ENCODE data around the gene NLRP9.

The NLRP9 gene

DNA sequence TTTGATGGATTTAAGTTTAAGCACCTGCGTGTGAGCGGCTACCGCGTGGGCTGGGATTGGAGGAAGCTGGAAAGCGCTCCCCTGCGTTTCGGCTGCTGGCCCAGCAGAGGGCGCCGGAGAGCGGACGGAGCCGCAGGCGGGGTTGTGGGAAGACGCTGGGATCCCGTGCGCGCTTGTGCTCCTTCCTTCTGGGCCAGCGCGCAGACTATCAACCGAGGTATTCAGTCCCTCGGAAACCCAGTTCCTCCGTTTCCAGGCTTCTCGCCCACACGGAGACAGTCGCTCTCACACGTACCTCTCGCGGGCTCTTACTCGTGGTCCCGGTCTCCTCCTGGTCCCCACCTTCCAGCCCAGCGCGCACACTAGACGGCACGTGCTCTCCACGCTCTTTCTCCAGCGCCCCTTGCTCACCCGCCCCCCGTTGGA is 34.4 kb downstream of the NLRP9 start:
- DNase-seq = no peak

DNA sequence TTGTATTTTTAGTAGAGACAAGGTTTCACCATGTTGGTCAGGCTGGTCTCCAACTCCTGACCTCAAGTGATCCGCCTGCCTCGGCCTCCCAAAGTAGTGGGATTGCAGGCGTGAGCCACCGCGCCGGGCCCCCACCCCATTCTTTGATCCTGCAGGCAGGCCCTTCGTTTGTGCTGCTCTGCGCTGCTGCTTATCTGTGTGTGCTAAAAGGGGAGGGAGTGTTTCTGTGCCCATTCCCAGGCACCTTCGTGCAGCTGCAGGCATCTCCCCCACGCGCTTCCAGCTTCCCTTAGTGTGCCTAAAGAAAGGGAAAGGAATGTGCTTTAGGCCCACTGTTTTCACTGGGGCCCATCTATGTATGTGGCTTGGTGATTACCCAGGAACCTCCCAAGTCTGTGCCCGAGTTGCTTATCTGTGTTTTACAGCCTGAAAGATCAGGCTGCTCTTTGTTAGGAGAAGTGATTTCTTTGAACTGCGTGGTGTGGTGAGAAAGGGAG is 36.0 kb downstream of the NLRP9 start:
- DNase-seq = no peak

DNA sequence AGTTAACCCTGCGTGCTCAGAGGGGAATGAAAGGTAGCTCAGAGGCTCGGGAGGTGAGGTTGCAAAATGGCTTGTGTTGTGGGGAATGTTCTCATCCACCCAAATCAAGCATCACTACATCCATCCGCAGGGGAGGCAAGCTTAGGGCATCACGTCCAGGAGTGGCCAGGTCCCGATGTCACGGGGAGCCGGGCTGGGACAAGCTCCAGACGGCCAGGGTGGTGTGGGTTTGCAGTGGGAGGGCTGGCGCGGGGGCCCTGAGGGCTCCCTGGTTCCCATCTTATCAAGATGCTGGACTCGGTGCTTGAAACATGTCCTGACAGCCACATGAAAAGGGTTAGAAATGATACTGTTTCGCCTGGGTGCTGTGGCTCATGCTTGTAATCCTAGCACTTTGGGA is 37.4 kb downstream of the NLRP9 start:
- DNase-seq = no peak

DNA sequence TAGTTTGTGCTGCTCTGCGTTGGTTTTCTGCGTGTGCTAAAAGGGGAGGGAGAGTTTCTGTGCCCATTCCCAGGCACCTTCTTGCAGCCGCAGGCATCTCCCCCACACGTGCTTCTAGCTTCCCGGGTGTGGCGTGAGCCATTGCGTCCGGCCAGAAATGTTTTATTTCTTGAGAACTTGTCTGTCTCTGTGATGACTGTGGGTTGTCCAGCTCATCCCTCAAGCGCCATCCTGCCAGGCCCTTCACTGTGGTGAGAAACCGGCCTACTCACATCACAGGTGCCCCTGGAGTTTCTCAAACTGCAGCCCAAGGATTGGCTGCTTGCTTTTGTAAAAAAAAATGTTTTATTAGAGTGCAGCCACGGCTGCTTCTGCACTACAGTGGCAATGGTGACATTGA is 39.0 kb downstream of the NLRP9 start:
- no peak for DNase-seq

DNA sequence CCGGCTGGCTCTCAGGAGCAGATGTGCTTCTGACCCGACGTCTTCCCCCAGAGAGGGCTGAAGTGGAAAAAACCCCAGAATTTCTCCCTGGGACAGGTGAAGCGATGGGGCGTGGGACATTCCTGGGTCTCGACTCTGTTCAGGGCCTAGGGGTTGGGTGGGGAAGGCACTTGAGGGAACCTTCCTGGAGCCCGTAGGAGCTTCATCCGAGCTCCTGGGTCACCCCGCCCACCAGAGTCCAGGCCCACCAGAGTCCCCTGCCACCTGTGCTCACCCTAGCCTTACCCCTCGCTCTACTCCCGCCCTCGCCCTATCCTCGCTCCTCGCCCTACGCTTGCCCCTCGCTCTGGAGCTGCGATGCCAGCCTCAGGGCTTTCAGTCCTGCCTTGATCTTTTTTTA is 39.9 kb downstream of the NLRP9 start:
- no peak for DNase-seq

DNA sequence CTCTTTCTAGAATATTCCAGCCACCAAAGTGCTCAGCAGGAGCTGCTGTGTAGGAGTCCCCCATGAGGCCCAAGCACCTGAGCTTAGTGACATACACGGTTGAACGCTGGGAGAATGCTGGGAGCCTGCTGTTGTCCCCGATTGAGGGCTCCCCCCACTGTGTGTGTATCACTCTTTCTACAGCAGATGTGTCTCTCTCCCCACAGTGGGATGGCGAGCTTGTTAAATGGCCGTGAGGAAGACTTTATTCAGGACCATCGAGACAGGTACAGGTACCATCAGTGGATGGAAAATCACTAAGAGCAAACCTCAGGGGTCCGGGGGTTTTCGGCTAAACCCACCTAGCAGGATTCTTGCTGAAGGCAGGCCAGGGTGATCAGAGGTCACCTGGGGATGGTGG is 40.5 kb downstream of the NLRP9 start:
- no peak for DNase-seq

DNA sequence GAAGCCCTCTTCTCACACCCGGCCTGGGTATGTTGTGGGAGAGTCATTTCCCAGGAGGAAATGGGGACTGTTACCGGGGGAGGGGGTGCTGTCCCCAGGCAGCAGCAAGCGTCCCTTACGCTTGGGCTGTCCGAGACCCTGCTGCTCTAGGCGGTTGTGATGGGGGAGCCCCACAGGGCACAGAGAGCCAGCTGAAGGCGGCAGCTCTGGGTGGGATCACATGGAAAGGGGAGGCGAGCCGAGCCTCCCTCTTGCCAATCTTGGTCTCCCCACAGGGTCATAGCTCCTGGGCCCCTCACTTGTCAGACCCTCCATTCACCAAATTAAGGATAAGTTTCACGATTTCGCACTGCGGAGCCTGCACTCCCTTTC is 41.1 kb downstream of the NLRP9 start:
- DNase-seq = no peak

DNA sequence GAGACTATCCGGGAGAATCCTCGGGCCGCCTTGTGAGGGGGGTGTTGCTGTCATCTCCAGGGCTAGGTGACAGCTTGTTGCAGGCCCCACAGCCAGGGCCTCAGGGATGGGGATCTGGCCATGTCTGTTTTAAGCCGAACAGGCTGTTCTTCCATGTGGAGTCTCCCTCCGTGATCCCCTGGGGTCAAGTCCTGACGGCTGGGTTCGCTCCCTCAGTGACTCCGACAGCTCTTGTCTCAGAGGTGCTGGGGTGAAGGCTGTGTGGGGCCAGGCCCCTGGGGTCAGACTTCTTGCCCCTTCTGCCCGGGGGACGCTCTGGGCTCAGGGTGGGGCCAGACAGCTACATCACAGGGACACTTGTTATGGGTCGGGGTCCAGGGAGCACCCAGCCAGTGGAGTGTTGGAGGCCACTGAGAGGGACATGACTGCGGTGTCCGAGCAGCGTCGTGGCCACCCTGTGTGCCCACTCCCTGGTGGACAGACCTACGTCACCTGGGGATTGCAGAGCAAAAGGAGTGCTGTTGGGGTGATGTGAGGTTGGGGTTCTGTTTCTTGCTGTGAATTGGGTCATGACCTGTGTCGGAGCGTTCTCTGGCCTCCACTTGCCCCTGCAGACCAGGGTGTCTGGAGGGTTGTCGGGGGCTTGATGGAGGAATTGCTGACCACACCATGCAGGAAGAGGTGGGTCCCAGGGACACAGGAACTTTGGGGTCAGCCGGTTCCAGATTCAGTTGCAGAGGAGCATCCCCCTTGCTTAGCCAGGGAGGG is 41.7 kb downstream of the NLRP9 start:
- DNase-seq = no peak

DNA sequence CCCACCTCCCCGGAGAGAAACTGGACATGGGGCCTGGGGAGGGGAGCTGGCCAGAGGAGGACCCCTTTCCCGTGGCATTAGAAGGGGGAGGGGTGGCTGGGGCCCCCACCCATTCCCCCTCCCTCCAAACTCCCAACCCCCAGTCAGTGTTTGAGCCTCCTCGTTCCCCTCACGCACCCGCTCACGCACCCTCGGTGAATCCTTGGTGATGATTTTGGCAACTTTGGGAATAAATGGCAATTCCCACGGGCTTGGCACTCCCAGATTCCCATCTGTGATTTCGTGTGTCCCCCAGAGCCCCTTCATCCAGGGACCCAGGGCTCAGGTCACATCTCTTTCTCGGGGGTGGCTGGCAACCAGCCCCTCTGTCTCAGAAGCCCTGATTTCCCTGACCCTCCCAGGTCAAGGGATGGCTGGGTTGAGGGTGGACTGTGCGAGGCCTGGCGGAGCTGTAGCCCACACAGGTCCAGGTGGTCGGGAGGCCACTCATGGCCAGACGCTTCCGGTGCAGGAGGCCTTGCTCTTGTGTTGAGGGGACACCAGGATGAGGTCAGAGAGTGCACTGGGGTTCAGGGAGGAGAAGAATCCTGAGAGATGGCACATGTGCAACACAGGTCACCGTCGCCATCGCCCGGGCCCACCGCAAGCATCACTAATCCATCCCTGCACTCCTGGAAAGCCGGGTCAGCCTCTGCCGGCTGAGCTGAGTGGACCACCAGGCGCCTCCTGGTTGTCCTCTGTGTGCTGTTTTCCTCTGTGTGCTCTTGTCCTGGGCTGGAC is 42.5 kb downstream of the NLRP9 start:
- no peak for DNase-seq

DNA sequence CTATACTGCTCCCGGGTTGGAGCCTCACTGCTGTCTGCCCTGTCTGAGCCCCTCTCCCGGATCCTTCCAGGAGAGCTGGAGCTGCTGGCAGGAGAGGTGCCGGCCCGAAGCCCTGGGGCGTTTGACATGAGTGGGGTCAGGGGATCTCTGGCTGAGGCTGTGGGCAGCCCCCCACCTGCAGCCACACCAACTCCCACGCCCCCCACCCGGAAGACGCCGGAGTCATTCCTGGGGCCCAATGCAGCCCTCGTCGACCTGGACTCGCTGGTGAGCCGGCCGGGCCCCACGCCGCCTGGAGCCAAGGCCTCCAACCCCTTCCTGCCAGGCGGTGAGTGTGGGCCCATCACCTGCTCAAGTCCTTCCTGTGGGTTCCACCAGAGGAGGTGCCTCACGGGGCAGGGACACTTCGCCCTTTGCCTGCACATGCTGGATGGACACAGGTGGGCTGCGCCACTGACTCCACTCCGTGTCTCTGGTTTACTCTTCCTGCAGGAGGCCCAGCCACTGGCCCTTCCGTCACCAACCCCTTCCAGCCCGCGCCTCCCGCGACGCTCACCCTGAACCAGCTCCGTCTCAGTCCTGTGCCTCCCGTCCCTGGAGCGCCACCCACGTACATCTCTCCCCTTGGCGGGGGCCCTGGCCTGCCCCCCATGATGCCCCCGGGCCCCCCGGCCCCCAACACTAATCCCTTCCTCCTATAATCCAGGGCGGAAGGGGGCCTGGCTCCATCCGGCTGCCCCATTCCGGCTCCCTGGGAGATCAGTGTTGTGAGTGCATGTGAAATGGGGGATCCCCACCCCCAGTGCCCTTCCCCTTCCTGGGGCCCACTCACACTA is 43.3 kb downstream of the NLRP9 start:
- DNase-seq = no peak

DNA sequence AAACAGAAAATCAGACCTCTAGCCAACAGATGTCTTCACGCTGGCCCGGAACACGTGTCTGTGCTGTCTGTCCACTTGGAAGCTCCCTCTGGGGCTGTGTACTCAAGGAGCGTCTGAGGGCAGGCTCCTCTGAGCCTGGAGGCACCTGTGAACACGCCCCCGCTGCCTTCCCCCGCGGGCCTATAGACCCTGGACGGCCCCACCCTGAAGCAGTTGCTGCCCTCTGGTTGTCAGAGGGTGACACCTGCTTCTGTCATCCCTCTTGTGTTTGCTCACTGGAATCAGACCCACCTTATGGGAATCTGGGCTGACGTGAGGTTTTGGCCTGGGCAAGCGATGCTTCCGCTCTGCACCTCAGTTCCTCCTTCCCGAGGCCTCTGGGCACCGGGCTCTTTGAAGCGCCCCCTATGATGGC is 44.0 kb downstream of the NLRP9 start:
- no peak for DNase-seq

DNA sequence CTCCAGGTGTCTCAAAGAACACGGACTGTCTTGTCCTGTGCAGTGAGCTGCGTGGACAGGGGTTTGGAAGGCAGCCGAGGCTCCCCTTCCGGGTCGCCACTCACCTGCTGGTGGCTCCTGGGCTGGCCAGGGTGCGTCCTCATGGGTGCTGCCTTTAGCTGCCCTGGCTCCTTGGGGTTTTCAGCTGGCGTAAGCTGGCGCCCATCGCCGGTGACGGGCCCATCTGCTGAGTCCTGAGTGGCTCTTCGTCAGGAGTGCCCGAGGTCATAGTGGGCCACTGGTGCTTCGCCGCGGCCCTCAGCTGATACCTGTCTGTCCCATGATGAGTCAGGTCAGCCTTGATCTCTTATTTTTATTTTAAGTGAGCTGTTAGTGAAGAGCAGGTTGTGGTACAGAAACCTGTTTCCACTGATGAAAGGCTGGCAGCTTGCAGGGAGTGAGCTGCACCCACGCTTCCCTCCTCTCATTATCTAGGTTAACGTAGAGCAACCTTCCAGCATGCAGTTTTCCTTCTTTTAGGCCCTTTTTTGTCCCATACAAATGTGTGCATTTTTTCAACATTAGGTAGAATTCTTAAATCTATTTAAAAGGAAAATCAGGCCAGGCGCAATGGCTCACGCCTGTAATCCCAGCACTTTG is 44.7 kb downstream of the NLRP9 start:
- DNase-seq = no peak

DNA sequence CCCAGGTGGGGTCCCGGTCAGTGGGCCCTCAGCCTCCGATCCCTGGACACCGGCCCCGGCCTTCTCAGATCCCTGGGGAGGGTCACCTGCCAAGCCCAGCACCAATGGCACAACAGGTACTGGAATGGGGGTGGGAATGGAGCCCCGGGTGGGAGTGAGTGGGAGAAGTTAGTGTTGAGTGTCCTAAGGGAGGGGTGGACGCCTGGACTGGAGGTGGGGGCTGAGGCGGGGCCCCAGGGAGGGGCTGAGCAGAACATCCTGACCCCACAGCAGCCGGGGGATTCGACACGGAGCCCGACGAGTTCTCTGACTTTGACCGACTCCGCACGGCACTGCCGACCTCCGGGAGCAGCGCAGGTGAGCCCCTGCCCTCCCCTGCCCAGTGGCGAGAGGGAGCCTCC is 45.5 kb downstream of the NLRP9 start:
- DNase-seq = no peak

DNA sequence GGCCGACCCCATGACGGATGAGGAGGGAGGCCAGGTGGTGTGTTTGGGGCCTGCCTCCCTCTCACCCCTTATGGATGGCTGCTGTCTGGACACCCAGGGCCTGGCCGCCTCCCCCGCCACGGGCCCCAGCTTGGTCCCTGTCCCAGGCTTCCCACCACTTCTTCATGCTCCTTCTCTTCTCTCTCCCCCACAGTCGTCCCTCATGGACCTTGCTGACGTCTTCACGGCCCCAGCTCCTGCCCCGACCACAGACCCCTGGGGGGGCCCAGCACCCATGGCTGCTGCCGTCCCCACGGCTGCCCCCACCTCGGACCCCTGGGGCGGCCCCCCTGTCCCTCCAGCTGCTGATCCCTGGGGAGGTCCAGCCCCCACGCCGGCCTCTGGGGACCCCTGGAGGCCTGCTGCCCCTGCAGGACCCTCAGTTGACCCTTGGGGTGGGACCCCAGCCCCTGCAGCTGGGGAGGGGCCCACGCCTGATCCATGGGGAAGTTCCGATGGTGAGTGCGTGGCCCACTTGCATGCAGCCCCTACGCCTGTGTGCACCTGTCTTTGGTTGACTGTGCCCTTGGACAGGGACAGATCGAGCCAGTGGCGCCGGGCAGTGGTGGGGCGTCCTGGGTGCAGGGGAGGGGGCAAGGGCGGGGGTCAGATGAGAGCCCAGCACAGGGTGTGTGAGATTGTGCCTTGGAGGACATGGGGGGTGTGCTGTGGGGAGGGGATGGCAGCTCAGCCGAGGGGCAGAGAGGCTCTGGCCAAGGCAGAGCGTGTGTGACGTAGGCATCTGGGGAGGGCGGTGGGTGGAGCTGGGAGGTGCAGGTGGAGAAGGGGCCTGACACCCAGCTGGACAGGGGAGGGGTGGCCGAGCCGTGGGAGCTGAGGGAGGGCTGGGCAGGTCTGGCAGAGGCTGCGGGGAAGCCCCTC is 46.4 kb downstream of the NLRP9 start:
- no peak for DNase-seq

DNA sequence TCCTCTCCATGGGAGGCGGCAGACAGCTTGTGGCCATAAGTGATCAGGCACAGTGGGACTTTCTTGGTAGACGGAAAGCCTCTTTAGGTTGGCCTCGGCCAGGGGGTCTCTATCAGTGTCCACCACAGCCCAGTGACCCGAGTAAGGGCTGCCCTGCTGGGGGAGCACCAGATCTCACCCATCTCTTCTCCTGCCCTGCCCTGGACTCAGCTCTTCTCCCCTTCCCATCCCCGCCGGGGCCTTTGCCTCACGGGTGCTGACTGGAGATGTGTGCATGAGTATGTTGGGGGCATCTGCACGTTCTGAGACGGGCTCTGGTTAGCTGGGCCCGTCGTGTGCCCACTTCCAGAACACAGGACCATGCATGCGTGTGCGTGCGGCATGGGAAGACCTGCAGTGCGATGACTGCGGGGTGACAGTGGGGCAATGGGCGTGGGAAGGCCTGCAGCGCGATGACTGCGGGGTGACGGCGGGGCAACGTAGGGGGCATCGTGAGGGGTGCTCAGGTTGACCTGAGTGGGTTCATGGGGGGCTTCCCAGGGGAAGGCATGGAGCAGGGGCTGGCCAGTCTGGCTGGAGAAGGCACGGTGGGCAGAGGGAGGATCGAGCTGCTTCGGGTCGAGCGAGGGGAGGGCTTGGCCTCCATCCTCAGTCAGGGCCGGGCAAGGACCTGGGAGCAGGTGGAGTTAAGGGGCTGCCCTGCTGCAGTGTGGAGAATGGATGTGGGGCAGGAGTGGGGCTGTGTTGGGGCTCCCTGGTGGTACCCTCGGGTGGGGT is 47.2 kb downstream of the NLRP9 start:
- no peak for DNase-seq

DNA sequence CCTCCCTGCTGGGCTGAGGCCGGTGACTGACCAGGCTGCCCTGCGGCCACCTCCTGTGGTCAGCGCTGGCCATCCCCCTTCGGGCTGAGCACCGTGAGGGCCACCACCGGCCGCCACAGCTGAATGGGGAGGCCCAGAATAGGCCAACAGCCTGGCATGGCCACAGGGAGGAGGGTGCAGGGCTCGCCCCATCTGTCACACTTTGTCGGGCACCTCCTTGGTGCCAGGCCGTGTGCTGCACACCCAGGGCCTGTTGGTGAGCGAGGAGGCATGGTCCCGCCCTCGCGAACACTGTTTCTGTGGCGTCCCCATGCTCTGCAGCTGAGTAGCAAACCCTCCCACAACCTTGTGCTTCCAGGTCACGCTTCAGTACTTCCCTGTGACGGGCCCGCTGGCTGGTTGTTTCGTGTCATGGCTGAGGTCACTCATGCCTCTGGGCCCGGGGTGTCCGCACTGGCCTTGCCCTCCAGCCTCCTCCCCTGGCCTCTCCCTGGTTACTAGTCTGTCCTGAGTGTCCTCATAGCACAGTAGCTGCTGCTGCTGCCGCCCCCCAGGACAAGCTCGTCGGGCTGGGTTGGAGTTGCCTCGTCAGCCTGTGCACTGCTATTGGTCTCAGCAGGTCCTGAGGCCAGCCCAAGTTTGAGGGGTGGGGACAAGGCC is 48.0 kb downstream of the NLRP9 start:
- DNase-seq = no peak

DNA sequence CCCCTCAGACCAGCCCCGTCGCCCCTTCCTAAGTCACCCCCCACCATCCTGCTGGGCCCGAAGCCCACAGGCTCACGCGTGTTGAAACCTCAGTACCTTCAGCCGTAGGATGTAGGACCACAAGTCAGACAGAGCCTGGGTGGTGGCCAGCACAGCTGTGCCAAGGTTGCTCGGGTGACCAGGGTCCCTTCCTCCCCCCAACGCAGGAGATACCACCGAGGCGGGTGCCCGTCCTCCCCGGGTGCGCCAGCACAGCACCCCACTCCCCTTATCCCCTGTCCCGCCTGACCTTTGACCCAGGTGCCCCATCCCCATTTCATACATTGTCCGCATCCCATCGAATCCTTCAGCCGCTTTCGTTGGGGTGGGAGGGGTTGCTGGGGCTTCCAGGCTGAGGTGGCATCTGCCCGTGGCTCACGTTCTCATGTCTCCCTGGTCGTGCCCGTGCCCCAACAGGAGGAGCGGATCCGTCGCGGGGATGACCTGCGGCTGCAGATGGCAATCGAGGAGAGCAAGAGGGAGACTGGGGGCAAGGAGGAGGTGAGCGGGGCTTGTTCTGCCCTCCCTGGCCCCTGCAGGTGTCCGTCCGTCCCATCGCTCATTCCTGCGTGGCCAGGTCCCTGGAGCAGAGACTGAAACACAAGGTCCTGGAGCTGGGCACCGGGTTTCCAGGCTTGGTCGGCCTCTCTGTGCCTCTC is 48.6 kb downstream of the NLRP9 start:
- no peak for DNase-seq

DNA sequence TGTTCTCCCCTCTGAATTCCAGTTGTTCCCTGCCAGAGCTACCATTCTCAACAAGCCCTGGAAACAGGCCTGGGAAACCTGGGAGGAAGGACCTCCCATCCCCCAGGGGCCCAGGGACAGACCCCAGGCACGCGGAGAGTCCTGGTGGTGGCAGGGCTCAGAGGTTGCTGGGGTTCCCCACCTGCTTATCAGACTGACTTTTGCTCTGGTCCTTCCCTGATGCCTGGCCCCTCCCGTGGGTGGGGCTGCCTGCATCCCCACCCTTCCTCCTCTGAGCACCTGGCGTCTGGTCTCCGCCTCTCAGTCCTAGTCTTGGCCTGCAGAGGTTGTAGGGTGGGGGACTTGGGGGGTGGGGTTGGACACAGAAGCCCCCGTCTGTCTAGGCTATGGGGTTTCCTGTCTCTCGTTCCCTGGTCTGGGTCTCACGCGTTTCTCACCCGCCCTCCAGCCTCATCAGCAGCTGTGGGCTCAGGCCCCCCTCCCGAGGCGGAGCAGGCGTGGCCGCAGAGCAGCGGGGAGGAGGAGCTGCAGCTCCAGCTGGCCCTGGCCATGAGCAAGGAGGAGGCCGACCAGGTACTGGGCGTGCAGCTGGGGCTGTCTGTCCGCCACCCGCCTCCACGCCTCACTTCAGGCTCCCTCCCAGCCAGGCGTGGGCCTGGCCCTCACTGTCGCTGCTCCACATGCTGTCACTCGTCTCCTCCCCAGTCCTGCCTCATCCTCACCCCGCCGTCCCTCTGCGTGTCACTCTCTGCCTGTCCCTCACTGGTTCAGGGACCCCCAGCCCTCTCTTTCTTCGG is 49.6 kb downstream of the NLRP9 start:
- DNase-seq = no peak

All from fibroblast of skin of scalp (primary cell).